Hepatocyte (in vitro differentiated cells): ENCODE results near the gene DNAH12. TPM values are rescaled to one million over a fixed set of nuclear protein-coding genes. Genes with fewer than 3 reads are reported as not detected.
"Not testable (repeated sequence)": the region's sequence is repeated elsewhere in the genome, so short reads cannot be mapped to it uniquely, and the experiment has no call there.

Experiments
- DNase-seq: peaks from one replicate; pipeline ENCODE4 v3.0.0-alpha.2; 2016; ENCODE audit warnings: low spot score
- H2AFZ ChIP-seq: fragments of 200-600 bp; sonication (generic); 2 replicates; pipeline ENCODE4 v1.6.0; 2016; ENCODE audit warnings: antibody characterized with exemption, mild to moderate bottlenecking
- H3K27ac ChIP-seq: fragments of 200-600 bp; sonication (generic); 2 replicates; pipeline ENCODE4 v1.5.1; 2016; ENCODE audit warnings: mild to moderate bottlenecking
- H3K27me3 ChIP-seq: fragments of 200-600 bp; sonication (generic); 2 replicates; pipeline ENCODE4 v1.6.1; 2016
- H3K36me3 ChIP-seq: fragments of 200-600 bp; sonication (generic); replicated peaks from 2 replicates; pipeline ENCODE4 v1.5.1; 2016; ENCODE audit warnings: low read depth; ENCODE audit not compliant: insufficient read depth
- H3K4me1 ChIP-seq: fragments of 200-600 bp; sonication (generic); 2 replicates; pipeline ENCODE4 v1.5.1; 2016; ENCODE audit warnings: mild to moderate bottlenecking, moderate library complexity; ENCODE audit not compliant: insufficient read depth
- H3K4me2 ChIP-seq: fragments of 200-600 bp; sonication (generic); 2 replicates; pipeline ENCODE4 v1.6.0; 2016
- H3K4me3 ChIP-seq: fragments of 200-600 bp; sonication (generic); 2 replicates; pipeline ENCODE4 v1.5.1; 2016; ENCODE audit warnings: mild to moderate bottlenecking
- H3K79me2 ChIP-seq: fragments of 200-600 bp; sonication (generic); 2 replicates; pipeline ENCODE4 v1.6.0; 2017; ENCODE audit warnings: mild to moderate bottlenecking
- H3K9me2 ChIP-seq: fragments of 200-600 bp; sonication (generic); replicated peaks from 2 replicates; pipeline ENCODE4 v1.6.0; 2017; ENCODE audit warnings: mild to moderate bottlenecking; ENCODE audit not compliant: insufficient read depth
- H3K9me3 ChIP-seq: fragments of 200-600 bp; sonication (generic); 2 replicates; pipeline ENCODE4 v1.5.1; 2016; ENCODE audit warnings: low read depth, mild to moderate bottlenecking
- H4K20me1 ChIP-seq: fragments of 200-600 bp; sonication (generic); 2 replicates; pipeline ENCODE4 v1.6.0; 2016; ENCODE audit warnings: mild to moderate bottlenecking; ENCODE audit not compliant: insufficient read depth, poor library complexity, severe bottlenecking
- CTCF ChIP-seq: fragments of 200-600 bp; sonication (generic); IDR thresholded peaks from 2 replicates; pipeline ENCODE4 v1.5.1; 2016; ENCODE audit warnings: antibody characterized with exemption, mild to moderate bottlenecking; ENCODE audit not compliant: poor library complexity
- EZH2 ChIP-seq: fragments of 200-600 bp; sonication (generic); IDR thresholded peaks from 2 replicates; pipeline ENCODE4 v1.6.1; 2016; ENCODE audit warnings: antibody characterized with exemption, mild to moderate bottlenecking, borderline replicate concordance
- EZH2phosphoT487 ChIP-seq: fragments of 200-600 bp; sonication (generic); IDR thresholded peaks from one replicate; pipeline ENCODE4 v1.6.1; 2018; ENCODE audit warnings: antibody characterized with exemption, mild to moderate bottlenecking, low read depth, moderate library complexity; ENCODE audit not compliant: unreplicated experiment, severe bottlenecking
- WGBS: methylation state at CpG from one replicate; pipeline ENCODE4 v1.1.6; 2016; ENCODE audit warnings: low lambda C conversion rate; ENCODE audit errors: missing lambda C conversion rate; 5-methylcytosine and 5-hydroxymethylcytosine counted together
- polyA plus RNA-seq: library from polyadenylated mRNA; unstranded; fragments of >200 nt; fragmentation: Nextera tagmentation; extraction: Ambion mirVana; gene quantifications from 2 replicates; pipeline ENCODE4 v1.2.1, GENCODE V29; 2016
- total RNA-seq: library from RNA; depleted of rRNA; stranded (reverse); fragments of >200 nt; gene quantifications from 2 replicates; pipeline ENCODE4 v1.2.3, GENCODE V29; 2014

DNAH12 gene
- total and polyA plus RNA-seq, 2 experiments from 2014 or later, result 0.06 to 1.5 TPM

- Histone ChIP-seq H3K4me3 (no peak overlapping the region), H3K36me3 (no peaks in the 10 kb centered on the region), H3K27me3 (no peaks in the 10 kb centered on the region), H3K4me2 (no peak overlapping the region), H3K79me2 (no peaks in the 10 kb centered on the region), H3K27ac (no peak overlapping the region), H3K4me1 (no peaks in the 10 kb centered on the region), H4K20me1 (no peaks in the 10 kb centered on the region), H2AFZ (no peak overlapping the region), H3K9me3 (no peaks in the 10 kb centered on the region), H3K9me2 (no peaks in the 10 kb centered on the region)
- TF ChIP-seq EZH2phosphoT487, result no peak
- no peak for TF ChIP-seq EZH2
- TF ChIP-seq CTCF, result no peak
- DNase-seq, result no peak
- WGBS, result 97% methylated on average over 1 of the region's 1 CpG
Measured at GRCh38 chr3:57505901-57506300, 38.2 kb downstream of the DNAH12 start.

GRCh38 chr3:57500506-57500905 is 43.6 kb downstream of the DNAH12 start:
- no peak overlapping the region for H2AFZ ChIP-seq
- TF ChIP-seq CTCF (no peak), EZH2 (no peak), EZH2phosphoT487 (no peak)
- no peaks in the 10 kb centered on the region for H3K9me3 ChIP-seq
- no peaks in the 10 kb centered on the region for H3K36me3 ChIP-seq
- WGBS, result 34% methylated on average over 2 of the region's 2 CpGs
- no peaks in the 10 kb centered on the region for H3K79me2 ChIP-seq
- no peaks in the 10 kb centered on the region for H3K9me2 ChIP-seq
- H3K27ac ChIP-seq, result no peak overlapping the region
- H3K4me2 ChIP-seq, result no peak overlapping the region
- no peaks in the 10 kb centered on the region for H4K20me1 ChIP-seq
- H3K4me3 ChIP-seq, result no peak overlapping the region
- peak; percentile 4 for DNase-seq
- H3K4me1 ChIP-seq, result no peaks in the 10 kb centered on the region
- no peaks in the 10 kb centered on the region for H3K27me3 ChIP-seq

GRCh38 chr3:57497904-57498303 is 46.2 kb downstream of the DNAH12 start:
- Histone ChIP-seq H3K9me3 (no peaks in the 10 kb centered on the region), H3K4me3 (no peak overlapping the region), H3K79me2 (no peaks in the 10 kb centered on the region), H3K9me2 (no peaks in the 10 kb centered on the region), H2AFZ (no peak overlapping the region), H3K27ac (no peak overlapping the region), H4K20me1 (no peaks in the 10 kb centered on the region), H3K36me3 (no peaks in the 10 kb centered on the region), H3K27me3 (no peaks in the 10 kb centered on the region), H3K4me1 (no peaks in the 10 kb centered on the region), H3K4me2 (no peak overlapping the region)
- DNase-seq, result no peak
- no peak for TF ChIP-seq EZH2phosphoT487
- no peak for TF ChIP-seq EZH2
- no peak for TF ChIP-seq CTCF

- Histone ChIP-seq H3K4me1 (no peaks in the 10 kb centered on the region), H4K20me1 (no peaks in the 10 kb centered on the region), H3K9me2 (no peaks in the 10 kb centered on the region), H3K9me3 (no peaks in the 10 kb centered on the region), H3K4me3 (no peak overlapping the region), H3K27me3 (no peaks in the 10 kb centered on the region), H2AFZ (no peak overlapping the region), H3K27ac (no peak overlapping the region), H3K36me3 (no peaks in the 10 kb centered on the region), H3K79me2 (no peaks in the 10 kb centered on the region), H3K4me2 (no peak overlapping the region)
- 67% methylated on average over 1 of the region's 1 CpG for WGBS
- no peak for DNase-seq
- TF ChIP-seq EZH2 (no peak), CTCF (no peak), EZH2phosphoT487 (no peak)
Measured at GRCh38 chr3:57484563-57484962, 59.6 kb downstream of the DNAH12 start.

- not testable (repeated sequence) for H3K4me2 ChIP-seq, H3K9me3 ChIP-seq, H3K9me2 ChIP-seq, H3K79me2 ChIP-seq, H4K20me1 ChIP-seq, H3K4me3 ChIP-seq, H3K27ac ChIP-seq, DNase-seq, H2AFZ ChIP-seq, H3K27me3 ChIP-seq, H3K36me3 ChIP-seq, H3K4me1 ChIP-seq
- WGBS, result 96% methylated on average over 13 of the region's 13 CpGs
Measured at GRCh38 chr3:57477193-57477592, 67.0 kb downstream of the DNAH12 start.
